Lower leg skin (tissue), 4 donors: ENCODE data around the gene RHOH. TPM values are rescaled to one million over a fixed set of nuclear protein-coding genes. Genes with fewer than 3 reads are reported as not detected.

Source experiments
- DNase-seq, 2 donors: peaks; one replicate each; pipeline ENCODE4 v3.0.0-alpha.2; 2019; ENCODE audit warnings: low spot score in 2 of 2
- H3K4me3 ChIP-seq: fragments of 200-600 bp; sonication (generic); 2 replicates; pipeline ENCODE4 v1.5.1; 2017; ENCODE audit warnings: mild to moderate bottlenecking, low read depth; ENCODE audit not compliant: poor library complexity, severe bottlenecking
- POLR2A ChIP-seq, 2 donors: fragments of 450-650 bp; IDR thresholded peaks; one replicate each; pipeline ENCODE4 v1.6.1; 2016 to 2017; ENCODE audit warnings: antibody characterized with exemption in 2 of 2, mild to moderate bottlenecking in 1 of 2, moderate library complexity in 1 of 2
- WGBS, 2 donors: methylation state at CpG; one replicate each; pipeline ENCODE4 v1.1.5; 2018; 5-methylcytosine and 5-hydroxymethylcytosine counted together
- intact Hi-C: fragments of 100-400 bp; cut with DNase I; formaldehyde crosslinking; loops from one replicate; pipeline ENCODE4 v1.15.0; 2023; ENCODE audit warnings: low total_unique reads
- total RNA-seq, 4 donors: library from RNA; depleted of rRNA; stranded (reverse); fragments of >200 nt; gene quantifications; one replicate each; pipeline ENCODE4 v1.1.0, GENCODE V29; 2016
- TF ChIP-seq, protein P1 (sequence below), 3 donors: fragments of 450-650 bp; IDR thresholded peaks; one replicate each; pipeline ENCODE4 v1.5.1; 2016; ENCODE audit warnings: antibody characterized with exemption in 3 of 3, mild to moderate bottlenecking in 3 of 3, moderate library complexity in 2 of 3

The RHOH gene
- total RNA-seq, 4 donors from 2014 or later: 1.5 to 3.4 (median 2.2) TPM; not detected in 1

- TF ChIP-seq POLR2A (IDR thresholded peaks at IDR 0.05): peak in 1 of 2 donors; percentile 8
- TF ChIP-seq, protein P1, sequence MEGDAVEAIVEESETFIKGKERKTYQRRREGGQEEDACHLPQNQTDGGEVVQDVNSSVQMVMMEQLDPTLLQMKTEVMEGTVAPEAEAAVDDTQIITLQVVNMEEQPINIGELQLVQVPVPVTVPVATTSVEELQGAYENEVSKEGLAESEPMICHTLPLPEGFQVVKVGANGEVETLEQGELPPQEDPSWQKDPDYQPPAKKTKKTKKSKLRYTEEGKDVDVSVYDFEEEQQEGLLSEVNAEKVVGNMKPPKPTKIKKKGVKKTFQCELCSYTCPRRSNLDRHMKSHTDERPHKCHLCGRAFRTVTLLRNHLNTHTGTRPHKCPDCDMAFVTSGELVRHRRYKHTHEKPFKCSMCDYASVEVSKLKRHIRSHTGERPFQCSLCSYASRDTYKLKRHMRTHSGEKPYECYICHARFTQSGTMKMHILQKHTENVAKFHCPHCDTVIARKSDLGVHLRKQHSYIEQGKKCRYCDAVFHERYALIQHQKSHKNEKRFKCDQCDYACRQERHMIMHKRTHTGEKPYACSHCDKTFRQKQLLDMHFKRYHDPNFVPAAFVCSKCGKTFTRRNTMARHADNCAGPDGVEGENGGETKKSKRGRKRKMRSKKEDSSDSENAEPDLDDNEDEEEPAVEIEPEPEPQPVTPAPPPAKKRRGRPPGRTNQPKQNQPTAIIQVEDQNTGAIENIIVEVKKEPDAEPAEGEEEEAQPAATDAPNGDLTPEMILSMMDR (IDR thresholded peaks at IDR 0.05): no peak
- no peak overlapping the region for H3K4me3 ChIP-seq
- DNase-seq: no peak
- WGBS, 2 donors: 91 to 95% methylated on average over 4 of the region's 4 CpGs
- intact Hi-C loops: no loop called here
Measured at GRCh38 chr4:40247350-40247749, 50.5 kb downstream of the RHOH start.

DNA sequence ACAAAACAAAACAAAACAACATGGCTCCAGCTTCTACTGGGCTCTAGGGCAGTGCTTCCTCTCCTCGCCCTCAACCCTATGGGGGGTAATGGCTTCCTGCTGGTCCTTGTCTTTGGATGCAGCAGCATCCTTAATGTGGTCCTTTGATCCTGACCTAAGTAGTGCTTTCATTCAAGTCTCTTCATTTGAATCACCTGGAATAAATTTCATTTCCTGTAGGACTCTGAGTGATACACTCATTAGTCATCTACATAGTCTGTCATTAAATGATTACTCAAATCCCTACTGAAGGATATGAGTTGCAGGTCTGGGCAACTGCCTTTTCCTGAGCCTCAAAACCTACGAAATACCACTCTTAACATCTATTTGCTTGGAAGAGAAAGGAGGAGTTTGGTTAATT is 54.5 kb downstream of the RHOH start:
- intact Hi-C loops: no loop called here
- TF ChIP-seq POLR2A (IDR thresholded peaks at IDR 0.05): no peak
- TF ChIP-seq, protein P1 (IDR thresholded peaks at IDR 0.05): no peak
- WGBS, 2 donors: 48 to 61% methylated on average over 2 of the region's 2 CpGs
- DNase-seq: no peak
- H3K4me3 ChIP-seq: no peak overlapping the region

- no peak for TF ChIP-seq POLR2A (IDR thresholded peaks at IDR 0.05)
- TF ChIP-seq, protein P1 (IDR thresholded peaks at IDR 0.05): no peak
- intact Hi-C loops: no loop called here
- no peak for DNase-seq
- no peak overlapping the region for H3K4me3 ChIP-seq
- WGBS, 2 donors: 77 to 85% methylated on average over 4 of the region's 4 CpGs
Measured at GRCh38 chr4:40253906-40254305, 57.1 kb downstream of the RHOH start.

- no peak for TF ChIP-seq POLR2A (IDR thresholded peaks at IDR 0.05)
- TF ChIP-seq, protein P1 (IDR thresholded peaks at IDR 0.05): no peak
- WGBS, 2 donors: 53 to 68% methylated on average over 8 to 9 of the region's 9 CpGs
- intact Hi-C loops: no loop called here
- DNase-seq: no peak
- no peak overlapping the region for H3K4me3 ChIP-seq
Measured at GRCh38 chr4:40254608-40255392, 58.0 kb downstream of the RHOH start.

- 60 to 75% methylated on average over 3 of the region's 3 CpGs for WGBS, 2 donors
- TF ChIP-seq POLR2A (IDR thresholded peaks at IDR 0.05): no peak
- TF ChIP-seq, protein P1 (IDR thresholded peaks at IDR 0.05): no peak
- intact Hi-C loops: no loop called here
- no peak overlapping the region for H3K4me3 ChIP-seq
- no peak for DNase-seq
Measured at GRCh38 chr4:40255393-40256281, 58.8 kb downstream of the RHOH start.
